Thoracic aorta (tissue), 2 donors: ENCODE data around the gene CCDC197. TPM values are rescaled to one million over a fixed set of nuclear protein-coding genes. Genes with fewer than 3 reads are reported as not detected.

Experiments
- ATAC-seq: fragments of 150-250 bp; one replicate; pipeline ENCODE4 v1.8.0; 2017; ENCODE audit warnings: low read depth; ENCODE audit not compliant: insufficient number of reproducible peaks, low FRiP score
- DNase-seq: peaks from one replicate; pipeline ENCODE4 v3.0.0-alpha.2; 2020; ENCODE audit warnings: low spot score
- H3K27ac ChIP-seq, 2 donors: fragments of 200-600 bp; sonication (generic); 1 replicate in 1 of 2; 2 replicates in 1 of 2; pipeline ENCODE4 v1.5.1; 2016; ENCODE audit warnings: mild to moderate bottlenecking in 2 of 2, moderate library complexity in 2 of 2
- H3K27me3 ChIP-seq: fragments of 200-600 bp; sonication (generic); replicated peaks from 2 replicates; pipeline ENCODE4 v1.6.0; 2016; ENCODE audit warnings: mild to moderate bottlenecking; ENCODE audit not compliant: insufficient read depth
- H3K36me3 ChIP-seq: fragments of 200-600 bp; sonication (generic); one replicate; pipeline ENCODE4 v1.5.1; 2016
- H3K4me1 ChIP-seq, 2 donors: fragments of 200-600 bp; sonication (generic); 1 replicate in 1 of 2; 2 replicates in 1 of 2; pipeline versions ENCODE4 v1.5.1 to v1.6.0; 2016; ENCODE audit warnings: low read depth in 2 of 2, mild to moderate bottlenecking in 1 of 2; ENCODE audit not compliant: control insufficient read depth in 1 of 2
- H3K4me3 ChIP-seq: fragments of 200-600 bp; sonication (generic); 2 replicates; pipeline ENCODE4 v1.5.1; 2016; ENCODE audit warnings: mild to moderate bottlenecking
- H3K9me3 ChIP-seq: fragments of 200-600 bp; sonication (generic); 2 replicates; pipeline ENCODE4 v1.5.1; 2016
- CTCF ChIP-seq: fragments of 200-600 bp; sonication (generic); IDR thresholded peaks from one replicate; pipeline ENCODE4 v1.5.1; 2019; ENCODE audit warnings: antibody characterized with exemption
- total RNA-seq, 2 donors: library from RNA; depleted of rRNA; stranded (reverse); fragments of >200 nt; gene quantifications; one replicate each; pipeline versions ENCODE4 v1.1.0 to v1.2.3, GENCODE V29; 2016

The CCDC197 gene
- total RNA-seq, 2 donors from 2014 or later = not detected

- Histone ChIP-seq H3K4me3 (no peak overlapping the region), H3K27me3 (no peaks in the 10 kb centered on the region), H3K9me3 (no peaks in the 10 kb centered on the region), H3K4me1 (peaks cover 7 to 11% of the 10 kb centered on the region in 2 donors), H3K27ac (no peak overlapping the region), H3K36me3 (peaks cover 80% of the 10 kb centered on the region)
- DNase-seq (no peak), ATAC-seq (no peak)
- TF ChIP-seq CTCF = no peak
Measured at GRCh38 chr14:94058128-94058673, 61.1 kb downstream of the CCDC197 start.

Other genes with a start within 250 kb of the CCDC197 start
- gene PRIMA1, start 208.8 kb upstream of the CCDC197 start, total RNA-seq = 1 to 10 TPM; 2.3 to 3.5 TPM
- not detected for gene FAM181A, start 70.0 kb upstream of the CCDC197 start, total RNA-seq
- gene ASB2, start 20.7 kb upstream of the CCDC197 start, total RNA-seq = 10 to 100 TPM; 47.2 to 48.3 TPM
- under 1 TPM; 0.14 to 0.71 TPM for gene OTUB2, start 29.0 kb downstream of the CCDC197 start, total RNA-seq
- gene DDX24, start 83.9 kb downstream of the CCDC197 start, total RNA-seq = 100 to 1,000 TPM; 139 to 228 TPM
- gene IFI27L1, start 84.0 kb downstream of the CCDC197 start, total RNA-seq = 1 to 10 TPM; 4.2 to 5.0 TPM
- gene IFI27, start 113.4 kb downstream of the CCDC197 start, total RNA-seq = 10 to 100 TPM; 79.8 to 96.3 TPM
- gene IFI27L2, start 132.3 kb downstream of the CCDC197 start, total RNA-seq = 100 to 1,000 TPM in 1 of 2 donors, 10 to 100 TPM in 1; 42.7 to 150 TPM
- 1 to 10 TPM in 1 of 2 donors, under 1 TPM in 1; 0.27 to 8.9 TPM for gene PPP4R4, start 177.0 kb downstream of the CCDC197 start, total RNA-seq